Neuron (in vitro differentiated cells): ENCODE data around the gene THBS2.
"Not testable (repeated sequence)": the region's sequence is repeated elsewhere in the genome, so short reads cannot be mapped to it uniquely, and the experiment has no call there.

ENCODE experiments used
- H2AFZ ChIP-seq: one replicate; pipeline ENCODE4 v1.6.1; 2013; ENCODE audit warnings: low read depth, mild to moderate bottlenecking, inconsistent platforms, low read length, moderate library complexity
- H3K27me3 ChIP-seq: one replicate; pipeline ENCODE4 v1.6.1; 2013; ENCODE audit warnings: low read length; ENCODE audit not compliant: insufficient read depth
- H3K36me3 ChIP-seq: one replicate; pipeline ENCODE4 v1.6.1; 2013; ENCODE audit warnings: low read length; ENCODE audit not compliant: insufficient read depth
- H3K4me1 ChIP-seq: one replicate; pipeline ENCODE4 v1.6.1; 2013; ENCODE audit warnings: low read length; ENCODE audit not compliant: insufficient read depth
- H3K4me3 ChIP-seq: 2 replicates; pipeline ENCODE4 v1.5.1; 2013; ENCODE audit warnings: mild to moderate bottlenecking, low read length, moderate library complexity
- H3K9me3 ChIP-seq: one replicate; pipeline ENCODE4 v1.6.1; 2013; ENCODE audit warnings: low read length

Gene THBS2

DNA sequence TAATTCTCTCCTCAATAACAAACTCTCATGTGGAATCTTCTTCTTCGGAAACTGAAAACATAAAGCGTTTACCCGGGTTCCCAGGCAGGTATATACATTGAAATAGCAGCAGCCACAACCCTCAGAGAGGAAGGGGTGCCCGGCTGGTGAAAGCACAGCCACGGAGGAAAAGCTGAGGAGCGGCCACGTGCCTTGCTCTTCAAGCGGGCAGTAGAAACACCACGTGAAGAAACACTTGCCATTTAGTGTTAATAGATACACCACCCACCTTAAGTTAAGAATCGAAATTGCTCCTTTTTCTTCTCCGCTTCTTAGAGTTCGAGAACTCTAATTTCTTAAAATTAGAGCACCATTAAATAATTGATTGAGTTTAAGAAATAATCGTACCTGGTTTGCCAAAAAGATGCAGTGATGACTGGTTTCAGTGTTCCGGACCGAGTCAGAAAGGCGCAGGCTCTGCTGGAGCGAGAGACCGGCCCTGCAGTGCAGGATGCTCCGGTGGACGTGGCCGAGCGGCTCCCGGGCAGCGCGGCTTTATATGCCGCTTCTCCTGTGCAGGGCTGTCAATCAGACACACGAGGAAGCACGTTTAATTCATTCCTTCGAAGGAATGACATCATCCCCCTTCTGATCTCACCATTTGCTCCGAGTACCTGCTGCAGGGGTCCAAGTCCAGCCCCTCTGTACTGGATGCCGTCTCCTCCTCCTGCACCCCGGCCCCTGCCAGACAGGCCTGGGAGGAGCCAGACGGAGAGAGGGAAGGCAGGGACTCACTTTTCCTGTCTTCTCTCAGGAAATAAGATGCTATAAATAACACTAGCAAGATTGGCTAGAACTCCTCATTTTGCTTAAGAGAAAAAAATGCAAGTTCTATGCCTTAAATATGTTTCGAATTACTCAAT is at the start of gene THBS2:
Gene THBS2, minus strand, starts transcription at position 510 of the 902 bp plus-strand sequence. CDS start 3,062 bp downstream, outside the sequence.
- Histone ChIP-seq H3K4me3 (peak within 1 kb of the TSS; percentile 42), H3K27me3 (peaks cover 27% of the 10 kb centered on the region), H2AFZ (peak within 1 kb of the TSS; percentile 64), H3K4me1 (peaks cover 23% of the 10 kb centered on the region), H3K9me3 (no peaks in the 10 kb centered on the region), H3K36me3 (no peaks in the 10 kb centered on the region)

DNA sequence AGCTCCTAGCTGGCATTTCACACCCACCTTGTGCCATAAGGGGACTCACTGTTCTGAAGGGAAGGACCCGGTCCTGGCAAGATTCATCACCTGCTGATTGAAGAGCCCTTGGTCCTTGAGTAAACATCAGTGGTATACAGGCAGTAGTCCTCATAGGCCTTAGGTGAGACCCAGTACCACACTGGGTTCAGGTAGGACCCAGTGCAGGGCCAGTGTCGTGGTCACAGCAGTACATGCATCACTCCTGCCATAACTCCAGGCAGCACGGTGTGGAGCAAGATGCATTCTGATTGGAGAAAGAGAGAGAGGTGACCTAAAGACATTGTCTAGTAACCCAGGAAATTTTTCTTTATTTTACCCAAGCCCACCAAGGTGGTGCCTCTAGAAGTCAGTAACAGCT is 49.1 kb upstream of the THBS2 start:
- Histone ChIP-seq H3K4me3 (no peak overlapping the region), H2AFZ (no peak overlapping the region), H3K36me3 (no peaks in the 10 kb centered on the region), H3K4me1 (no peaks in the 10 kb centered on the region), H3K9me3 (no peaks in the 10 kb centered on the region), H3K27me3 (no peaks in the 10 kb centered on the region)

DNA sequence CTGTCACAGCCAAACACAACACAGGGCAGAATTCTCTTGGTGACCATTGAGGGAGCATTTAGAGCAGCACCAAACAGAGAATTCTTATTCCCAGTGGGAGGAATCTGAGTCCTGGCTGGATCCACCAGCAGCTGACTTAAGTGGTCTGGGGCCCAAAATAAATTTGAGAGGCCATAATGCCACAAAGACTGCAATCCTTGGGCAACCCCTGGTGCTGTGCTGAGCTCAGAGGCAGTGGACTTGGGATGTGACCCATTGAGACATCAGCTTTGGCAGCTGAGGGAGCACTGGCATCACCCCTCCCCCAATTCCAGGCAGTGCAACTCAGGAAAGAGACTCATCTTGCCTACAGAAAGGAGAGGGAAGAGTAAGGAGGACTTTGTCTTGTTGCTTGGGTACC is 48.6 kb upstream of the THBS2 start:
- H2AFZ ChIP-seq = no peak overlapping the region
- H3K4me3 ChIP-seq = no peak overlapping the region
- no peaks in the 10 kb centered on the region for H3K4me1 ChIP-seq
- H3K36me3 ChIP-seq = no peaks in the 10 kb centered on the region
- H3K27me3 ChIP-seq = no peaks in the 10 kb centered on the region
- no peaks in the 10 kb centered on the region for H3K9me3 ChIP-seq

DNA sequence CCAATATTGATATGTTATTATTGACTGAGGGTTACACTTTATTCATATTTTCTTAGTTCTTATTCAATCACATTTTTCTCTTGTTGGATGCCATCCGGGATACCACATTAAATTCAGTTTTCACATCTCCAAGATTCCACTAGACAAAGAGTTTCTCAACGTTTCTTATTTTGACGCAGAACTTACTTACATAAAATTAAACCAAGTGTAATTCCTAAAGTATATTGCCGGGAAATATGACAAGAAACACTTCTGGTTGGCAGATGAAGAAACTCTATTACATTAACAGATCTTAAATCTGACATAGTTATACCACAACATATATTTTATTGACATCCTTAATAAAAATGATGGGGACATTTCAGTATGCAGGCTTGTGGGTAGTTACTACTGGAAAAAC is 47.3 kb upstream of the THBS2 start:
- Histone ChIP-seq H3K4me1 (no peaks in the 10 kb centered on the region), H3K27me3 (peaks cover 2% of the 10 kb centered on the region), H3K9me3 (no peaks in the 10 kb centered on the region), H3K36me3 (no peaks in the 10 kb centered on the region), H3K4me3 (no peak overlapping the region), H2AFZ (no peak overlapping the region)

DNA sequence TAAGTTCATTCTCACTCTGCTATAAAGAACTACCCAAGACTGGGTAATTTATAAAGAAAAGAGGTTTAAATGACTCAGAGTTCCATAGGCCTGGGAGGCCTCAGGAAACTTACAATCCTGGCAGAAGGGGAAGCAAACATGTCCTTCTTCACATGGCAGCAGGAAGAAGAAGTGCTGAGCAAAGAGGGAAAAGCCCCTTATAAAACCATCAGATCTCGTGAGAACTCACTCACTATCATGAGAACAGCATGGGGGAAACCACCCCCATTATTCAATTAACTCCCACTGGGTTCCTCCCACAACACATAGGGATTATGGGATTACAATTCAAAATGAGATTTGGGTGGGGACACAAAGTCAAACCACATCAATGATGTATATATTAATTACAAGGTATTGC is 45.0 kb upstream of the THBS2 start:
- not testable (repeated sequence) for H3K4me3 ChIP-seq, H3K27me3 ChIP-seq, H3K36me3 ChIP-seq, H3K9me3 ChIP-seq, H2AFZ ChIP-seq, H3K4me1 ChIP-seq

DNA sequence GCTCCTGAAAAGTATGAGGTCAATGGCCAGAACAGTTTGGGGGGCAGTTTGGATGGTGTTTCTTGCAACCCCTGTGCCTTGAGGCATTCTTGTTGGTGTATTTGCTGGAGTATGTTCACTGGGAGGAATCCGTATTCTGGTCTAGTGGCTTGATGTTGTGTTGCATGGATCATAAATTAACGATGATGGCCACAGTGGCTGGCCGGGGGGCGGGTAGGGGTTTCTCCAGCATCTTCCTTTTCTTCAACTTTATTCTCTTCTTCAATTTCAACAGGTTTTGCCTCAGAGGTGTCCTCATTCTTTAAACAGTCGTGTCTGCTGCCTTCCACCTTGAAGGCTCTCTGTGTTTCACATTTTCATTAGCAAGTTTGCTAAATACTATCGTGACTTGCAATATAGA is 43.0 kb upstream of the THBS2 start:
- H3K27me3 ChIP-seq = peaks cover 2% of the 10 kb centered on the region
- peaks cover 6% of the 10 kb centered on the region for H3K4me1 ChIP-seq
- H3K4me3 ChIP-seq = no peak overlapping the region
- H2AFZ ChIP-seq = no peak overlapping the region
- no peaks in the 10 kb centered on the region for H3K36me3 ChIP-seq
- H3K9me3 ChIP-seq = no peaks in the 10 kb centered on the region

DNA sequence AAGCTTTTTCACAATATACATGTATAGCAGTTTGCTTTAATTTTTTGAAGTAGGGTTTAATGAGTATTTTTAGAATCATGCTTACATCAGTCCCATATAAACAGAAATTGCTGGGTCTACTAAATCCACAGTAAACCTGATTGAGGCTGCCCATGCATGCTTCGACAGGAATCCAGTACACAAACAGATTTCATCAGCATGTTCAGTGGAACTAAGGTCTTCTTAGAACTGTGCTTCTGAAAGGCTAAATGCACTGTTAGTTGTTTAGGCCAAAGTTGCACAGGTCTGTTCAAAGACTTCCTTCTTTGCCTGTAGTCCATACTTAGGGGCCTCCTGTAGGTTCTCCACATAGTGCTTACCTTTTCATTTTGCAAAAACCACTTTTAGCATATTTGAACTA is 42.5 kb upstream of the THBS2 start:
- Histone ChIP-seq H3K4me1 (peaks cover 6% of the 10 kb centered on the region), H3K9me3 (no peaks in the 10 kb centered on the region), H3K27me3 (peaks cover 2% of the 10 kb centered on the region)

DNA sequence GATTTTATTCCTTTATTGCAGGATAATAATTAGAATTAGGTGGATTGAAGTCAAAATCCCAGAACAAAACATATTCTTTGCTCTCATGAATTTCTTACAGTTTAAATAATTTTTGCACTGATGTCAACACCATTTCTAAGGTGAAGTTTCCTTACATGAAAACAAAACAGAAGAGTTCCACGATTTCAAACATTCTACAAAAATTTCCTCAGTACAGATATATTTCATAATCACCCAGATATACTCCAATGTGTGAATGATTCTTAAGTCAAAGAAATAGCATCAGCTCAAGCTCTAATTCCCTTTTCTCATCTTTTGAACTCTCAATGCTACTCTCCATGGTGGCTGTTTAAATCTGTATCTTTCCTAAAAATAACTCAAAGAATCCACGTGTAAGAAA is 39.5 kb upstream of the THBS2 start:
- Histone ChIP-seq H3K4me3 (no peak overlapping the region), H3K27me3 (peaks cover 2% of the 10 kb centered on the region), H2AFZ (no peak overlapping the region), H3K36me3 (no peaks in the 10 kb centered on the region), H3K9me3 (no peaks in the 10 kb centered on the region), H3K4me1 (peaks cover 6% of the 10 kb centered on the region)

More for the DNA sequence above, 42.5 kb upstream of the THBS2 start:
- Histone ChIP-seq H3K4me3 (no peak overlapping the region), H3K36me3 (no peaks in the 10 kb centered on the region), H2AFZ (no peak overlapping the region)

DNA sequence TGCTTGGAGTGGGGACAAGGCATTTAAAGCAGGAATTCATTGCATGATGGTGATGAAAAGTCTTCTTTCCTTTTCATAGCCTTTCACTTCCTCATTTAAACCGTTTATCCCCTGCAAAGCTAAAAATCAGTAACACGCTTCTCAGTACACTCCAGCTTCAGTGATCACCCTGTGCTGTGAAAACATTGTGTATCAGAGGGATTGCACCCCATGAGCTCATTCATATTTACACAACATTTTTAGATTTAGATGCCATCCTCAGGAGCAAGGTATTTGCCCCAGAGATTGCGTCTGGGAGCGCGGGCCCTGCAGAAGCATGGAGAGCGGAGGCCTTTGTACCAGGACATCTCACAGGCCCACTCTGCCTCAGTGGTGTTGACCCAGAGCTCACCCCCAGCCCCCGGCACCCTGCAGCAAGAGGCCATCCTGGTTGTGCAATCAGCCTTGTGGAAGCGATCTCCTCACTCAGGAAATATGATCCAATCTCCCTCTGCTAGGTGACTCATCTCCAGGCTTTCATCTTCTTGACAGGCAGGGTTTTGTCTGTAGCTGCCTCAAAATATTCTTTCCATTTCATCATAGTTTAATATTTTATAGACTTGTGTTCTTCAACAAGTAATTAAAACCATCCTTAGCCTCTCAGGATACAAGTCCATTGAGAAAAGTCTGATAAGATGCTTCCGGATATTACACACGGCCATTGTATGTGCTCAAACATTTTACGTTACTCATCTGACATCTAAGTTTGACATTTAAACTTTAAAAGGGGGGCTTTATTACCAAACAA is 38.9 kb upstream of the THBS2 start:
- H3K27me3 ChIP-seq = peaks cover 2% of the 10 kb centered on the region
- H3K4me1 ChIP-seq = peaks cover 6% of the 10 kb centered on the region
- no peak overlapping the region for H2AFZ ChIP-seq
- no peak overlapping the region for H3K4me3 ChIP-seq
- H3K9me3 ChIP-seq = no peaks in the 10 kb centered on the region
- H3K36me3 ChIP-seq = no peaks in the 10 kb centered on the region

DNA sequence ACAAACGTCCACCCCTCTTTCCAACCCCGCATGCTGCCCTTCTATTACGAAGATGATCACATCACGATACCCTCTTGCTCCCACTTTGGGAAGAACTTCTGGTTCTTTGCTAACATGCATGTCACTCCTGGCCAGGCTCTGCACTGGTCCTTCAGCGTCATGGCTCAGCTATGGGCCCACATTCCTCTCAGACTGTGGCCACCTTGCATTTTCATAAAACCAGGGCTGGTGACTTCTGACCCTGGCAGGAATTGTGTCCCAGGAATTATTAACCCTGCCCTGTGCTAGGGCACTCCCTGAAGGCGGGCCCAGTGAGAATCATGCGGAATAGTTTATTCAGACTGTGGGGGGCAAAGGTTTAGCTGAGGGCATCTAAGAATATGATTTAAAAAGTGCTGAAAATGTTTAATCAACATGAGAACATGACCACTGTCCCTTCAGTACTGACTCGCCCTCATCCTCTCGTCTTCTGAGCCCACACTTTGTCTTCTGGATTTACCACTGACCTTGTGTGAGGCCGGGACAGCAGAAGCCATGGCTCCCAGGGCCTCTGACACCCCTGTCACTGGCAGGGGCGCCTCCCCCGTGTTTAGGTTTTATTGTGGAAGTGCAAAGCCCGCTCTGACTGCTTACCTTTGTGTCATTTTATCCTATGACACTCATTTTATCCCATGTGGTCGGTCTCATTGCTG is 38.1 kb upstream of the THBS2 start:
- H3K4me3 ChIP-seq = no peak overlapping the region
- H3K27me3 ChIP-seq = peaks cover 2% of the 10 kb centered on the region
- H3K4me1 ChIP-seq = peaks cover 6% of the 10 kb centered on the region
- H3K9me3 ChIP-seq = no peaks in the 10 kb centered on the region
- no peak overlapping the region for H2AFZ ChIP-seq
- H3K36me3 ChIP-seq = no peaks in the 10 kb centered on the region

DNA sequence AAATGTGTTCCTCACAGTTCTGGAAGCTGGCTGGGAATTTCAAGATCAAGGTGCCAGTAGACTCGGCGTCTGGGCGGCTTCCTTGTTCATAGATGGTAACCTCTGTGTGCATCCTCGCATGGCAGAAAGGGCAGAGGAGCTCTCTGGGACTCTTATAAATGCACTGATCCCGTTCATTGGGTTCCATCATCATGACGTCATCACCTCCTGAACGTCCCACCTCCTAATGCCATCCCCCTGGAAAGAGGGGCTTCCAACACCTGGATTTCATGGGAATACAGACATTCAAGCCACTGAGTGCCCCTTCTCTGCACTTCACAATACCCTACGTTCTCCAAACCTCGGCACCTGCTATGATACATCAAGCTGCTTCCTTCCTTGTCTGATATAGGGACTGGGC is 37.5 kb upstream of the THBS2 start:
- Histone ChIP-seq H3K27me3 (no peaks in the 10 kb centered on the region), H2AFZ (no peak overlapping the region), H3K9me3 (no peaks in the 10 kb centered on the region), H3K4me1 (peaks cover 6% of the 10 kb centered on the region), H3K4me3 (no peak overlapping the region), H3K36me3 (no peaks in the 10 kb centered on the region)

DNA sequence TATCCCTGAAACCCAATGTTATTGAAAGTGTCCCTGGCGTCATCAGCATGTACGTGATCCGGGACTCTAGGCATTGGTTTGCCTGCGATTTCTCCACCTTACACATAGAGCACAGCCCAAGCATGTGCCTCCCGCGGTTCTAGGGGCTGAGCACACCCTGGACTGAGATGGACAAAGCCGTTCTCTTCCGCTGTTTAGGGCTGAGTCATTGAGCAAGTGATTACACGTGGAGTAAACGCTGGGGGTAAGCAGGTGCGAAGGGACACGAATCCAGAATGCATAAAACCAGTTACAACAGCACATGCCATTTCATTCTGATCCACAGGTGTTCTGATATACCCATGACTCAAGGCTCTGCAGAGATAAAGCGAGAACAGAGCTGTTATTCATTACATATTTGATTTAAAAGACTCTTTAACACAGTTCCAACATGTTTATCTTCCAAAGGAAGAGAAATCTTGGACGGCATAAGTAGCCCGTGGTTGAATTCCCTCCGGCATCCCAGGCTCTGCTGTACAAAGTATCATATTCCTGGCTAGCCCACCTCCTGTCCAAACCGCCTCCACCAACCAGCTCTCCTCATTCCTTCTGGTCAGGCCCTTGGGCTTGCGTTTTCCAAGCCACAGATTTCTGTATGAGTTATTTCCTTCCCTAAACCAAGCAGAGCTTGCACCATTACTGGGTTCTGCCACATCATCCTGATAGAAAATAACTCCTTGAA is 36.1 kb upstream of the THBS2 start:
- H3K4me1 ChIP-seq = peaks cover 6% of the 10 kb centered on the region
- no peak overlapping the region for H3K4me3 ChIP-seq
- H2AFZ ChIP-seq = no peak overlapping the region
- H3K9me3 ChIP-seq = no peaks in the 10 kb centered on the region
- H3K27me3 ChIP-seq = no peaks in the 10 kb centered on the region
- H3K36me3 ChIP-seq = no peaks in the 10 kb centered on the region
